Lung (tissue), 12 donors: ENCODE data around the gene SNX13. TPM values are rescaled to one million over a fixed set of nuclear protein-coding genes. Genes with fewer than 3 reads are reported as not detected.
A peak's percentile ranks its signal among the peaks of the same experiment; 100 is the strongest.

Experiments
- ATAC-seq: fragments of 200-7000 bp; cut with Tn5 transposase; one replicate; pipeline ENCODE4 v1.9.1; 2020; ENCODE audit warnings: moderate number of reproducible peaks; ENCODE audit not compliant: insufficient read depth, low FRiP score
- DNase-seq, 3 donors: peaks; one replicate each; pipeline ENCODE4 v3.0.0-alpha.2; 2013 to 2017
- H3K27ac ChIP-seq, 2 donors: one replicate each; pipeline ENCODE4 v1.5.1; 2013; ENCODE audit warnings: mild to moderate bottlenecking in 2 of 2, moderate library complexity in 2 of 2, control low read depth in 1 of 2, inconsistent platforms in 1 of 2, low read depth in 1 of 2, low read length in 1 of 2
- H3K27me3 ChIP-seq, 3 donors: one replicate each; pipeline ENCODE4 v1.5.1; 2013; ENCODE audit warnings: low read length in 2 of 3; ENCODE audit not compliant: control insufficient read depth in 3 of 3, insufficient read depth in 3 of 3
- H3K36me3 ChIP-seq, 4 donors: one replicate each; pipeline ENCODE4 v1.5.1; 2013; ENCODE audit warnings: low read length in 4 of 4, mild to moderate bottlenecking in 1 of 4, moderate library complexity in 1 of 4; ENCODE audit not compliant: control insufficient read depth in 4 of 4, insufficient read depth in 4 of 4
- H3K4me1 ChIP-seq, 5 donors: one replicate each; pipeline ENCODE4 v1.5.1; 2013; ENCODE audit warnings: low read length in 5 of 5, mild to moderate bottlenecking in 2 of 5, moderate library complexity in 1 of 5; ENCODE audit not compliant: control insufficient read depth in 5 of 5, insufficient read depth in 5 of 5
- H3K4me3 ChIP-seq: one replicate; pipeline ENCODE4 v1.5.1; 2013; ENCODE audit warnings: mild to moderate bottlenecking, control low read depth, moderate library complexity
- H3K9ac ChIP-seq, 2 donors: one replicate each; pipeline ENCODE4 v1.5.1; 2013; ENCODE audit warnings: low read length in 2 of 2, control low read depth in 1 of 2; ENCODE audit not compliant: insufficient read depth in 1 of 2
- H3K9me3 ChIP-seq, 4 donors: one replicate each; pipeline ENCODE4 v1.5.1; 2013; ENCODE audit warnings: low read length in 3 of 4, mild to moderate bottlenecking in 1 of 4, moderate library complexity in 1 of 4; ENCODE audit not compliant: control insufficient read depth in 4 of 4, insufficient read depth in 3 of 4
- CTCF ChIP-seq: IDR thresholded peaks from 2 replicates; pipeline ENCODE4 v1.5.1; 2012; ENCODE audit warnings: mild to moderate bottlenecking; ENCODE audit errors: control extremely low read depth, extremely low read depth
- WGBS, 2 donors: extraction: QIAGEN DNeasy Blood & Tissue Kit; methylation state at CpG; one replicate each; pipeline ENCODE4 v1.1.7; 2013; 5-methylcytosine and 5-hydroxymethylcytosine counted together
- polyA plus RNA-seq, 2 donors: library from polyadenylated mRNA; stranded (reverse); fragments of 200-250 nt; gene quantifications; one replicate each; pipeline ENCODE4 v1.2.1, GENCODE V29; 2013
- total RNA-seq, 2 donors: library from RNA; depleted of rRNA in 1 of 2; stranded (reverse); fragments of >200 nt in 1 of 2; gene quantifications; one replicate each; pipeline ENCODE4 v1.2.1, GENCODE V29; 2014 to 2021
- donor health status: control.
- donor health status: control.
- donor health status: Bipolar disorder and iron deficiency.
- donor health status: healthy.
- donor health status: DM: yes; HTN: yes; CAD: no.

SNX13 gene
- total and polyA plus RNA-seq, 4 donors: 8.9 to 104 (median 31.9) TPM

DNA sequence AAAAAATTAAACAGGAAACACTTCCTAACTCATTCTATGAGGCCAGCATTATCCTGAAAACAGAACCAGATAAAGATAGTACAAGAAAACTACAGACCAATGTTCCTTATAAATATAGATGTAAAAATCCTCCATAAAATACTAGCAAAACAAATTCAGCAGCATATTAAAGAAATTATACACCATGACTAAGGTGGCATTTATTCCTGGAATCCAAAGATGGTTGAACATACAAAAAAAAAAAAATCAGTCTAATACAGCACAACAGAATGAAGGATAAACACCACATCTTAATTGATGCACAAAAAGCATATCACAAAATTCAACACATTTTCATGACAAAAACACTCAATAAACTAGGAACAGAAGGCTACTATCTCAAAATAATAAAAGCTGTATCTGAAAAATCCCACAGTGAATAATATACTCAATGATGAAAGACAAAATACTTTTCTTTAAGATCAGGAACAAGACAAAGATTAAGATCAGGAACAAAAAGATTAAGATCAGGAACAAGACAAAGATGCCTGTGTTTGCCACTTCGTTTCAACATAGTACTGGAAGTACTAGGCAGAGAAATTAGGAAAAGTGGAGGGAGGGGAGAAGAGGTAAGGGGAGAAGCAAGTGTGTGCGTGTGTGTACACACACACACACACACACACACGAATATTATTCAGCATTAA lies 95.6 kb downstream of the SNX13 start:
- ATAC-seq: no peak
- H3K27ac ChIP-seq: no peak overlapping the region
- no peak overlapping the region for H3K9ac ChIP-seq
- H3K4me1 ChIP-seq: peaks cover 0 to 4% (median 0%) of the 10 kb centered on the region in 5 donors
- H3K36me3 ChIP-seq: peaks cover 9 to 15% (median 12%) of the 10 kb centered on the region in 4 donors
- no peaks in the 10 kb centered on the region for H3K27me3 ChIP-seq
- DNase-seq: no peak
- 33 to 64% methylated on average over 3 of the region's 3 CpGs for WGBS, 2 donors
- peaks cover 0 to 3% (median 2%) of the 10 kb centered on the region in 4 donors for H3K9me3 ChIP-seq
- TF ChIP-seq CTCF: no peak
- no peak overlapping the region for H3K4me3 ChIP-seq

- no peak overlapping the region for H3K27ac ChIP-seq
- no peak overlapping the region for H3K4me3 ChIP-seq
- peaks cover 9 to 17% (median 14%) of the 10 kb centered on the region in 4 donors for H3K36me3 ChIP-seq
- H3K9ac ChIP-seq: no peak overlapping the region
- DNase-seq (no peak), ATAC-seq (no peak)
- no peaks in the 10 kb centered on the region for H3K27me3 ChIP-seq
- TF ChIP-seq CTCF: no peak
- peaks cover 0 to 4% (median 0%) of the 10 kb centered on the region in 5 donors for H3K4me1 ChIP-seq
- H3K9me3 ChIP-seq: peaks cover 0 to 3% (median 2%) of the 10 kb centered on the region in 4 donors
- 85 to 92% methylated on average over 4 of the region's 4 CpGs for WGBS, 2 donors
Observed at GRCh38 chr7:17844022-17844421, 96.3 kb downstream of the SNX13 start.

DNA sequence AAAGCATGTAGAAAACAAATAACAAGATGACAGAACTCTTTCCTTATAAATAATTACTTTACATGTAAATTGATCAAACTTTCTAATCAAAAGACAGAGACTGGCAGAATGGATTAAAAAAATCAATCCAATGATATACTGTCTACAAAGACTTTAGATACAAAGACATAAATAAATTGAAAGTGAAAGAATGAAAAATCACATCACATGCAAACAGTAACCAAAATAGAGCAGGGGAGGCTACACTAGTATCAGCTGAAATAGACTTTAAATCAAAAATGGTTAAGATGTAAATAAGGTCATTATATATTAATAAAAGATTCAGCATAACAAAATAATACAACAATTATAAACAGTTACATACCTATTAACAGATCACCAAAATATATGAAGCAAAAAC lies 97.3 kb downstream of the SNX13 start:
- Histone ChIP-seq H3K4me1 (peaks cover 0 to 4% (median 0%) of the 10 kb centered on the region in 5 donors), H3K27ac (no peak overlapping the region), H3K36me3 (peaks cover 4 to 17% (median 14%) of the 10 kb centered on the region in 4 donors), H3K9ac (no peak overlapping the region), H3K9me3 (peaks cover 0 to 3% (median 0%) of the 10 kb centered on the region in 4 donors), H3K4me3 (no peak overlapping the region), H3K27me3 (no peaks in the 10 kb centered on the region)
- ATAC-seq (no peak), DNase-seq (no peak)
- no peak for TF ChIP-seq CTCF

DNA sequence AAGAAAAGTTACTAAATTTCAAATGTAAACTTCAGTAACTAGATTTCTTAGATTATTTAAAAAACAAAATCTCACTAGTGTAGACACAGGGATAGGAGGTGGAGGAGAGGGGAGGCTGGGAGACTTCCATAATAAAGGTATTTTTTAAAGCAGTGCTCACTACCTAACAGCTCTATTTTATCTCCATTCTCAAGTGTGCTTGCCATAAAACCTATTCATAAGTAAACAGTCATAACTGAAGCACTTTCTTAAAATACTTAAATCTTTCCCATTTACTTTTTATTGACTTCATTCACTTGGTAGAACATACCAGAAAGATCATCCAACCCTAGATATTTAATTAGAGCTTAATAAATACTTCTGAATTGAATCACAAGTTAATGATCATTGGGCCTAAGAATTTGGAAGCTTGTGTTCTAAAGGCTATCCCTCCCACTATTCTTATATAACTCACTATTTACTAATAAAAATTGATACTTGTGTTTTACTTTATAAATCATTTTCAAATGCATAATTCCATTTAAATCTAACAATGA lies 107.4 kb downstream of the SNX13 start:
- H3K36me3 ChIP-seq: peaks cover 0 to 9% (median 2%) of the 10 kb centered on the region in 4 donors
- DNase-seq (peak in 1 of 3 donors; percentile 9), ATAC-seq (no peak)

More for the DNA sequence above, 107.4 kb downstream of the SNX13 start:
- Histone ChIP-seq H3K27ac (no peak overlapping the region), H3K4me1 (no peaks in the 10 kb centered on the region), H3K9ac (no peak overlapping the region), H3K4me3 (no peak overlapping the region), H3K27me3 (no peaks in the 10 kb centered on the region), H3K9me3 (no peaks in the 10 kb centered on the region)
- TF ChIP-seq CTCF: no peak
